ENCODE measurements around the gene DCTD. TPM values are rescaled to one million over a fixed set of nuclear protein-coding genes. Genes with fewer than 3 reads are reported as not detected.

Gene DCTD
- total RNA-seq, 2 donors from 2014 or later, result 83.6 to 135 TPM

DNA sequence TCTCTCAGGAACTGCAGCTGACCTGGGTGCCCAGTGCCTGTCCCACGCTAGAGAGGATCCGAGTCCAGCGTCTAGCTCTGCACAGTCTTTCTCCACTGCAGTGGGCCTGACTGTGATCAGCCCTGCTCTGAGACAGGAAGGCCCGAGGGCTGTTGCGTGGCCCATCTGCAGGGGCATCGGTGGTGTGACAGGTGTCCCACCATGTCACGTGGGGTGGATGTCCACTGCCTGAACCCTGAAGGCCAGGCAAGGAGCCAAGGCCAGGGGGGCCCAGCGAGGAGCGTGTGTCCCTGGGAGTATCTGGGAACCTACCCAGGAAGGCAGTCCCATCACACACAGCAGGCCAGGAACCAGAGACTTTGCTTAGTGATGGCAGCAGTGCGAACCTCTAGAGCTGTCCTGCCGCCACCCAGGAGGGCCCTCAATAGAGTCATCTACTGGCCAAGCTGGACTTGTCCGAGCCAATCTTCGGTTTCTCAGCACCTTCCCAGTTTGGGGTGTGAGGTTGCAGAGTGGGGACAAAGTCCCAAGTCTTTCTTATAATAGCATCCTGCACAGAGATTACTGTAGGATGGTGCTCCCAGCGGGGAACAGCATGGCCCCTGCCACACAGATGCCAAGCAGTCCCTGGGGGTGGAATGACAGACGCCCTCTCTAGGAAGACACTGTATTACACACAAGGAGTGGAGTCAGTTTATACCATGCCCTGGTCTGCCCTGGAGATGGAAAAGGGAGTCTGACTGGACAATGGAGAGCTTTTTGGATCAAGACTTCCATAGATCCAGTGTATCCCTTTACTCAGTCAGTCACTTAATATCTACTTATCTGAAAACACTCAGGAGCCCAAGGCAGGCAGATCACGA is 38.3 kb downstream of the DCTD start:
- Mint-ChIP-seq H3K9me3 (no peaks in the 10 kb centered on the region), H3K27ac (no peak overlapping the region), H3K36me3 (peaks cover 8% of the 10 kb centered on the region), H3K27me3 (no peaks in the 10 kb centered on the region), H3K4me3 (no peak overlapping the region), H3K4me1 (ENCODE audit: low read depth in 2 of 2) (no peaks in the 10 kb centered on the region)
- peak; percentile 28 to 34 for ATAC-seq
- DNase-seq (ENCODE audit: low spot score), result no peak

DNA sequence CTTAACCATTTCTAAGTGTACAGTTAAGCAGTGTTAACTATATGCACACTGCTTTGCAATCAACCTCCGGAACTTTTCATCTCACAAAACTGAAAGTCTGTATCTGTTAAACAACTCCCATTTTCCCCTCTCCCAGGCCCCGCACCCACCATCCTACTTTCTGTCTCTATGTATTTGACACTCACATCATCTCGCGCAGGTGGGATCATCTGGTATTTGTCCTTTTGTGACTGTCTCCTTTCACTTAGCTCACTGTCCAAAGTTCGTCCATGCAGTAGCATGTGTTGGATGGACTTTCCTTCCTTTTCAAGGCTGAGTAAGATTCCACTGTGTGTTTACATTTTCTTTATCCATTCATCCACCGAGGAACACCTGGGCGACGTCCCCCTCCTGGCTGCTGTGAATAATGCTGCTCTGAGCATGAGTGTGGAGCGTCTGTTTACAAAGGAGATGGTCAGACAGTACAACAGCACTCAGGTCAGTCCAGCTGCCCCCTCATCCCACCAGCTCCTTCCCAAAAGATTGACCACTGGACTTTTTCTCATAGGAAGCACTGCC is 39.8 kb downstream of the DCTD start:
- no peak for ATAC-seq
- no peaks in the 10 kb centered on the region for H3K9me3 Mint-ChIP-seq
- H3K27me3 Mint-ChIP-seq, result no peaks in the 10 kb centered on the region
- no peaks in the 10 kb centered on the region for H3K36me3 Mint-ChIP-seq
- no peak for DNase-seq (ENCODE audit: low spot score)
- no peak overlapping the region for H3K27ac Mint-ChIP-seq
- H3K4me3 Mint-ChIP-seq, result no peak overlapping the region
- no peaks in the 10 kb centered on the region for H3K4me1 Mint-ChIP-seq (ENCODE audit: low read depth in 2 of 2)

GRCh38 chr4:182876427-182876826 is 40.8 kb downstream of the DCTD start:
- no peak overlapping the region for H3K27ac Mint-ChIP-seq
- no peaks in the 10 kb centered on the region for H3K36me3 Mint-ChIP-seq
- H3K4me3 Mint-ChIP-seq, result no peak overlapping the region
- H3K9me3 Mint-ChIP-seq, result no peaks in the 10 kb centered on the region
- no peak for ATAC-seq
- H3K4me1 Mint-ChIP-seq (ENCODE audit: low read depth in 2 of 2), result no peaks in the 10 kb centered on the region
- no peak for DNase-seq (ENCODE audit: low spot score)
- no peaks in the 10 kb centered on the region for H3K27me3 Mint-ChIP-seq

DNA sequence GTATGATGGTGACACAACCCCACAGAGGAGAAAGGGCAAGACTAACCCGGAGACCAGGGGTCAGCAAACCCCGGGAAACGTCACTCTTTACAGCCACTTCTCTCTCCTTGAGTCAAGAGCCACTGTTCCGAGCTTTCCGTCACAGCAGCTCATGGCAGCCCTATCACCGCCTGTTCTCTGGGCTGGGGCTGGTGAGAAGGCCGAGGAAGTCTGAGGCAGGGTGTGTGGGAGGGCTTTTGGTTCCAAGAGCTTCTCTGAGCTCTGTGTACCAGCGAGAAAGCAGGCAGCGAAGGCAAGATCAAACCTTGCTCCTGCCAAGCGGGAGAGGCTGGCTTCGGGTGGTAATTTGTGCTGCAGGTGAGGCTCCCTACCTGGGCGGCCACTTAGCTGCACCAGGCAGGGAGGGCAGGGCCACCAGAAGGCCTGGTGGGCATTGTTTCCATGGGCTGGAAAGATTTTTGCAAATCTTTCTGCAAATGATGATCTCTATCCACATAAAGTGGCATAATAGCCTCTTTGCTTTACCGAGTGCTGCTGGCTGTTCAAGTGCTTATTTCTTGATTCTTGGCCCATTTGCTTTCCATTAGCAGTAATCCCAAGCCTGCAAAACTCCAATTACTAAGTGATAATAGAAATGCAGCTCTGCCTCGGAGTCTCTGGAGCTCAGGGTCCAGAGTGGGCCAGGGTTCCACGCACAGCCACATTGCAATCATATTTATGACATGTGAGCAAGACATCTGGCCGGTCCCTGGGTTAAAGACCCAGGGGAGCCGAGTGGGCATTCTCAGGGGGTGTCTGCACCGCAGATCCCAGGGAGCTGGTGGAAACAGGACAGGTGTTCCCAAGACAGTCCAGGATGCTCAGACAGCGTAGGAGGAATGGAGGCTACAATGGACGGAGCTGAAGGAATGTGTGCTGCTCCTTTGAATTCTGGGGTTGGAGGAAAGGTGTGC is 41.5 kb downstream of the DCTD start:
- Mint-ChIP-seq H3K27me3 (no peaks in the 10 kb centered on the region), H3K36me3 (no peaks in the 10 kb centered on the region), H3K4me3 (no peak overlapping the region), H3K27ac (no peak overlapping the region), H3K4me1 (ENCODE audit: low read depth in 2 of 2) (no peaks in the 10 kb centered on the region), H3K9me3 (no peaks in the 10 kb centered on the region)
- DNase-seq (ENCODE audit: low spot score), result no peak
- no peak for ATAC-seq

DNA sequence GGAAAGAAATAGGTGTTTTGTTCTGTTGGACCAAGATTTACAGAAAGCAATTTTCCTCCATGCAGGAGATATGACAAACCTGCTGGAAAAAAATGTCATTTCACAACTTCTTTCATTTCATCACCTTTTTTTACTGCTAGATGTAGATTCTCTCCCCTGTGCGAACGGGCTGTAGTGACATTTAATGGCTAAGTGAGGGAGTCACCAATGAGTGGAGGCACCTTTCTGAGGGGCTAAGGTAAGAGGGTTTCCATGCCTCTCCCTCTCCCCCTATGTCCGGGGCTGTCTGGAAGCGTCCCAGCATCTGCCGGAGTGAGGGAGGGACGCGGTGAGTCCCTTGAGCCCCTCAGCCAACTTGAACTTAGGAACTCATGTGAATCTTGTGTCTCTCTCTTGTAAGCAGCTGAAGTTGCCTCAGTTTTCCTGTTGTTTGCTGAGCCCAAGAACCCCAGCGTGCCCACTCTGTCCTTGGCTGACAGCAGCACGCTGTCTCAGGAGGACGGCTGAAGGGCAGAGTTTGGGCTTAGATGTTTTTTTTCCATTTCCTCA is 42.3 kb downstream of the DCTD start:
- Mint-ChIP-seq H3K4me3 (no peak overlapping the region), H3K9me3 (no peaks in the 10 kb centered on the region), H3K36me3 (no peaks in the 10 kb centered on the region), H3K27me3 (no peaks in the 10 kb centered on the region), H3K4me1 (ENCODE audit: low read depth in 2 of 2) (no peaks in the 10 kb centered on the region), H3K27ac (no peak overlapping the region)
- DNase-seq (ENCODE audit: low spot score) (no peak), ATAC-seq (no peak)

GRCh38 chr4:182874304-182874751 is 42.9 kb downstream of the DCTD start:
- Mint-ChIP-seq H3K4me3 (no peak overlapping the region), H3K27me3 (no peaks in the 10 kb centered on the region), H3K9me3 (no peaks in the 10 kb centered on the region), H3K27ac (no peak overlapping the region), H3K4me1 (ENCODE audit: low read depth in 2 of 2) (no peaks in the 10 kb centered on the region), H3K36me3 (no peaks in the 10 kb centered on the region)
- DNase-seq (ENCODE audit: low spot score) (no peak), ATAC-seq (no peak)

DNA sequence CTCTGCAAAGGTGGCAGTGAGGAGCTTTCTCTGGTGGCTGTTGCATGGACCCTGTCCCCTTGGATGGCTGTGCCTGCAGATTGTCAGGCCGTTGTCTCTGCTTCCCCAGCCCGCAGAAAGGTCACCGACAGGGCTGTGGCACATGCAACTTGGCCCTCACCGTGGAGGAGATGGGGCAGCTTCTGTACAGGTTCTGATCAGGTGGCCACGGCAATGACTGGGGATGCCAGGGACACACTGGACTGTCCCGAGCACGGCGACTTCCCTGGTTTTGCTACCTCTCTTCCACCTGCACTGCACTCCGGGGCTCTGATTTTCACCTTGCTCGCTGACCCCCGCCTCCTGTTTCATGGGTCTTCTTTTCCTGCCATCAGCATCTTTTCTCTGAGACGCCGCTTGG is 43.5 kb downstream of the DCTD start:
- Mint-ChIP-seq H3K9me3 (no peaks in the 10 kb centered on the region), H3K4me3 (no peak overlapping the region), H3K27ac (no peak overlapping the region), H3K4me1 (ENCODE audit: low read depth in 2 of 2) (no peaks in the 10 kb centered on the region), H3K27me3 (no peaks in the 10 kb centered on the region), H3K36me3 (no peaks in the 10 kb centered on the region)
- no peak for ATAC-seq
- DNase-seq (ENCODE audit: low spot score), result no peak

DNA sequence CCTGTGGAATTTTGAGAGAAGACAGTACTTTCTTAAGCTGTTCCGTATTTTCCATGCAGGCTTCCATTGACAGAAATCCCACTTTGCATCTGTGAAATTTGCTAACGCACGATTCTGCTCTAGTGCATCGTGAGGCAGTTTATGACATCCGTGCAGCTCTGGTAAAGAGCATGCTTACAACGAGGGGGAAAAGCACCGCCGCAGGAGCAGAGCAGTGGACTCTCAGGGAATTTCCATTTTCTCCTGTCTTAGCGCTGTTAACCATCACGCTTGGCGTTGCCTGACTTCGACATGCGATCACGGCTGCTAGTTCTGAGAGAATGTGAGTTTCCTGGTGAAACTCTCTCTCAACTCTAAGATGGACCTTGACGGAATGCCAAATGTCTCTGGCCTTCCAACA is 43.9 kb downstream of the DCTD start:
- no peak overlapping the region for H3K27ac Mint-ChIP-seq
- H3K36me3 Mint-ChIP-seq, result no peaks in the 10 kb centered on the region
- no peak for DNase-seq (ENCODE audit: low spot score)
- H3K9me3 Mint-ChIP-seq, result no peaks in the 10 kb centered on the region
- H3K27me3 Mint-ChIP-seq, result no peaks in the 10 kb centered on the region
- ATAC-seq, result no peak
- no peaks in the 10 kb centered on the region for H3K4me1 Mint-ChIP-seq (ENCODE audit: low read depth in 2 of 2)
- no peak overlapping the region for H3K4me3 Mint-ChIP-seq

GRCh38 chr4:182872886-182873285 is 44.3 kb downstream of the DCTD start:
- Mint-ChIP-seq H3K36me3 (no peaks in the 10 kb centered on the region), H3K9me3 (no peaks in the 10 kb centered on the region), H3K27me3 (no peaks in the 10 kb centered on the region), H3K4me3 (no peak overlapping the region), H3K27ac (no peak overlapping the region), H3K4me1 (ENCODE audit: low read depth in 2 of 2) (no peaks in the 10 kb centered on the region)
- DNase-seq (ENCODE audit: low spot score) (no peak), ATAC-seq (no peak)

- Mint-ChIP-seq H3K27ac (no peak overlapping the region), H3K4me1 (ENCODE audit: low read depth in 2 of 2) (no peaks in the 10 kb centered on the region), H3K9me3 (no peaks in the 10 kb centered on the region), H3K4me3 (no peak overlapping the region), H3K27me3 (no peaks in the 10 kb centered on the region), H3K36me3 (no peaks in the 10 kb centered on the region)
- DNase-seq (ENCODE audit: low spot score) (no peak), ATAC-seq (no peak)
Observed at GRCh38 chr4:182871616-182872015, 45.6 kb downstream of the DCTD start.

DNA sequence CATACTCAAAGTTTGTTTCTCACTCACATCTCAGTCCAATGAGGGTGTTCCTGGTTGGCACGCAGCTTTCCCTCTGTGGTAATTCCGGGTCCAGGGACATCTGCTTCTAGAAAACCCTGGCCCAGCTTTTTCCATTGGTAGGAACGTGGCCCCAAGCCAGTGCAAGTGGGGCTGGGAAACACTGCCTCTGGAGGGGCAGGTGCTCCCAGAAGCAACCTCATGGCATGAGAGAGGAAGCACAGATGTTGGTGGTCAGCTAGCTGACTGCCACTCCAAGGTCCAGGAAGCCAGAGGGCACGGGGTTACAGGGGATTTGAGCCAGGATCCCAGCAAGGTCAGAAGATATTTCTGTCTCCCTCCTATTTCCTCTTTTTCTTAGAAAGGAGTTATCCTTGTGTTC is 47.5 kb downstream of the DCTD start:
- Mint-ChIP-seq H3K4me1 (ENCODE audit: low read depth in 2 of 2) (no peaks in the 10 kb centered on the region), H3K36me3 (no peaks in the 10 kb centered on the region), H3K27me3 (no peaks in the 10 kb centered on the region), H3K27ac (no peak overlapping the region), H3K4me3 (no peak overlapping the region), H3K9me3 (no peaks in the 10 kb centered on the region)
- no peak for ATAC-seq
- DNase-seq (ENCODE audit: low spot score), result no peak

GRCh38 chr4:182866746-182867145 is 50.4 kb downstream of the DCTD start:
- Mint-ChIP-seq H3K27me3 (no peaks in the 10 kb centered on the region), H3K27ac (no peak overlapping the region), H3K4me1 (ENCODE audit: low read depth in 2 of 2) (no peaks in the 10 kb centered on the region), H3K36me3 (no peaks in the 10 kb centered on the region), H3K4me3 (no peak overlapping the region), H3K9me3 (no peaks in the 10 kb centered on the region)
- DNase-seq (ENCODE audit: low spot score) (no peak), ATAC-seq (no peak)

- no peaks in the 10 kb centered on the region for H3K9me3 Mint-ChIP-seq
- no peak overlapping the region for H3K4me3 Mint-ChIP-seq
- H3K4me1 Mint-ChIP-seq (ENCODE audit: low read depth in 2 of 2), result no peaks in the 10 kb centered on the region
- H3K27ac Mint-ChIP-seq, result no peak overlapping the region
- ATAC-seq (no peak), DNase-seq (ENCODE audit: low spot score) (no peak)
- no peaks in the 10 kb centered on the region for H3K27me3 Mint-ChIP-seq
- H3K36me3 Mint-ChIP-seq, result no peaks in the 10 kb centered on the region
Observed at GRCh38 chr4:182863501-182863900, 53.7 kb downstream of the DCTD start.

DNA sequence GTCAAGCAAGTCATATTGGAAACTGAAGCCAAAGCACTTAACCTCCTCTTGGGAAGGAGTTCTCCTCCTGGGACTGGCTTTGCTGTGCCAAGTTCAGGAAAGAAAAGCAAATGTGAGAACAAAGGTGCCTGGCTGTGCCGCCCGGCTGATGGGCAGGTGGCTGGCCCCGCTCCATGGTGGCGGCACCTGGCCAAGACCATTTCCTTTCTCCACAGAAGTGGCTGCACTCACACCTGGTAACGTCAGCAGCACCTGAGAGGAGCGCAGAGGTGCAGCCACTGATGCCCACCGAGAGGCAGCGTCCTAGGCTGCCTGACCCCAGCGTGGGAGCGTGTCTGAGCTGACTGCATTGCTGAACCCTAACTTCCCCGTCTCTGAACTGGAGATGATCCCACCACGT is 54.3 kb downstream of the DCTD start:
- Mint-ChIP-seq H3K27me3 (no peaks in the 10 kb centered on the region), H3K27ac (no peak overlapping the region), H3K36me3 (no peaks in the 10 kb centered on the region), H3K4me3 (no peak overlapping the region), H3K4me1 (ENCODE audit: low read depth in 2 of 2) (no peaks in the 10 kb centered on the region), H3K9me3 (no peaks in the 10 kb centered on the region)
- ATAC-seq, result no peak
- no peak for DNase-seq (ENCODE audit: low spot score)
